Osteoblast (primary cell): Measurements from ENCODE around the gene CCDC8. TPM values are rescaled to one million over a fixed set of nuclear protein-coding genes. Genes with fewer than 3 reads are reported as not detected.
"Not testable (repeated sequence)": the region's sequence is repeated elsewhere in the genome, so short reads cannot be mapped to it uniquely, and the experiment has no call there.

Source experiments
- DNase-seq: peaks from one replicate; pipeline ENCODE4 v3.0.0; 2011; ENCODE audit warnings: low spot score, mixed read lengths; ENCODE audit not compliant: insufficient read length; ENCODE audit errors: missing footprints
- H2AFZ ChIP-seq: 2 replicates; pipeline ENCODE4 v1.6.0; 2011; ENCODE audit warnings: mild to moderate bottlenecking, low read length
- H3K27ac ChIP-seq: 2 replicates; pipeline ENCODE4 v1.5.1; 2011; ENCODE audit warnings: mild to moderate bottlenecking, low read depth, low read length, moderate library complexity
- H3K27me3 ChIP-seq: 2 replicates; pipeline ENCODE4 v1.6.0; 2012; ENCODE audit warnings: mild to moderate bottlenecking, control low read depth, inconsistent platforms, low read length, moderate library complexity; ENCODE audit not compliant: insufficient read depth
- H3K36me3 ChIP-seq: 2 replicates; pipeline ENCODE4 v1.5.1; 2011; ENCODE audit warnings: mild to moderate bottlenecking, low read length, control low read depth, moderate library complexity; ENCODE audit not compliant: insufficient read depth
- H3K4me1 ChIP-seq: 2 replicates; pipeline ENCODE4 v1.5.1; 2011; ENCODE audit warnings: mild to moderate bottlenecking, low read length, control low read depth, moderate library complexity; ENCODE audit not compliant: insufficient read depth
- H3K4me2 ChIP-seq: 2 replicates; pipeline ENCODE4 v1.6.0; 2011; ENCODE audit warnings: mild to moderate bottlenecking, low read length; ENCODE audit not compliant: insufficient read depth
- H3K4me3 ChIP-seq: fragments of 200-600 bp; sonication (generic); 3 replicates; pipeline ENCODE4 v1.5.1; 2012; ENCODE audit warnings: mild to moderate bottlenecking, low read length, inconsistent platforms; ENCODE audit not compliant: insufficient read depth
- H3K79me2 ChIP-seq: 2 replicates; pipeline ENCODE4 v1.6.0; 2012; ENCODE audit warnings: mild to moderate bottlenecking, low read length, control low read depth, inconsistent platforms; ENCODE audit not compliant: insufficient read depth
- H3K9me3 ChIP-seq: 2 replicates; pipeline ENCODE4 v1.5.1; 2011; ENCODE audit warnings: low read depth, low read length, control low read depth
- H4K20me1 ChIP-seq: 2 replicates; pipeline ENCODE4 v1.6.0; 2012; ENCODE audit warnings: mild to moderate bottlenecking, low read length, control low read depth; ENCODE audit not compliant: insufficient read depth
- total RNA-seq: library from RNA; depleted of rRNA; stranded (reverse); fragments of >200 nt; gene quantifications from 2 replicates; pipeline ENCODE4 v1.2.3, GENCODE V29; 2012
- TF ChIP-seq, protein P1 (sequence below): IDR thresholded peaks from 2 replicates; pipeline ENCODE4 v1.5.1; 2011; ENCODE audit warnings: mild to moderate bottlenecking, low read depth, low read length, moderate library complexity; ENCODE audit errors: extremely low read depth

CCDC8 gene
- total RNA-seq, 1 donor = 17.4 TPM

DNA sequence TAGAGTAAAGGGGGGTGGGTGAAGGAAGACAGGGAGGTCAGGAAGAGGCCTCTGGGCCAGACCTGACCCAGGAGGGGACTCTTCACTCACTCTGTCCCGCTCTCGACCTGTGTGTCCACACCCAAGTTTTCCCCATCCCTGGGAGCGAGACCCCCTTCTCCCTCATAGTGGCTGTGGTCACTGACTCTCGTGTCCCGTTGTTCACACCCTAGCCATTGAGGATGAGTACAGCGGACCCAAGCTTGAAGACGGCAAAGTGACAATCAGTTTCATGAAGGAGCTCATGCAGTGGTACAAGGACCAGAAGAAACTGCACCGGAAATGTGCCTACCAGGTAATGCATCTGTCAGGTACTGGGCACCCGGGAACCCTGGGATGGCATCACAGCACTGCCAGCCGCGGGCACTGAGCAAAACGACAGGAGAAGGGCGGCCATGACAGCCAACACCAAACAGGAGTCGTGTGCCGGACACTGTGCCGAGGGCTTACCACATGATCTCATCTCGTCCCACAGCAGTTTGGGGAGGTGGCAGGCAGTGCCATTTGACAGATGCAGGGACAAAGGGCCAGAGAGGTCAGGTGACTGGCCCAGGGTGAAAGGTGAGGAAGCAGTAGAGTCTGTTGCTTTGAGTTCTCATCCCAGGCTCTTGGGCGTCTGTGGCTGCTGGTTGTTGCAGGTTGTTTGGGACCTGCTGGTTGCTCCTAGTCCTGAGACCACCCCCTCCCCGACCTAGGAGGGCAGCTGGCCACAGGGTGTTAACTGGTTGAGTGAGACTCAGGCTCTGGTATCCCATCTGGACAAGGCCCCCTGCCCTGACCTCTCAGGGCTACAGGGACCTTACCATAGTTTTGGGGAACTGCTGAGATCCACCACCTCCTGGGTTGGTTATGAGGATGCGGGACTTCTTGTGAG is 36.9 kb downstream of the CCDC8 start:
- H3K79me2 ChIP-seq = peaks cover 29% of the 10 kb centered on the region
- H3K4me1 ChIP-seq = peaks cover 39% of the 10 kb centered on the region

DNA sequence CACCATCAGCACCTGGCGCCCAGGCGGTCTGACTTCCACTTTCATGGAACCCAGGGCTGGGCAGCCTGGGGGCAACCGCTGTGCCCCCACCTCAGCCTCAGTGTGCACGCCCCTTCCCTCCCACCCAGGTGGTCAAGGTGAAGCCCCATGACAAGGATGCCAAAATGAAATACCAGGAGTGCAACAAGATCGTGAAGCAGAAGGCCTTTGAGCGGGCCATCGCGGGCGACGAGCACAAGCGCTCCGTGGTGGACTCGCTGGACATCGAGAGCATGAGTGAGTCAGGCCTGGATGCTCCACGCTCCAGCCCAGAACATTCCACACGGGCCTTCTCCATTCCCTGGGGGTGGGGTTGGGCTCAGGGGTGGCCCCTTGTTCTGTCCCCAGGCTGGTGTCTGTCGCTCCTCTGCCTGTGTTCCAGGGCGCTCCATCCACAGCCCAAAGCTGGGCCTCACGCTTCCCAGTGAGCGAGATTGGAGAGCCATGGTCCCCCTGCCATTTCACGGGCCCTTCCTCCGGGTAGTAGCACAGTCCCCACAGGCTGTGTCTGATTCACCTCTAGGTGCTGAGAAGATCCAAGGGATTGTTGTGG is 37.8 kb downstream of the CCDC8 start:
- H3K27me3 ChIP-seq, DNase-seq, H2AFZ ChIP-seq, H3K27ac ChIP-seq, H3K9me3 ChIP-seq, H3K4me2 ChIP-seq, H3K4me3 ChIP-seq: not testable (repeated sequence)
- H4K20me1 ChIP-seq = peaks cover 23% of the 10 kb centered on the region
- H3K79me2 ChIP-seq = peaks cover 31% of the 10 kb centered on the region
- peaks cover 40% of the 10 kb centered on the region for H3K4me1 ChIP-seq
- peaks cover 19% of the 10 kb centered on the region for H3K36me3 ChIP-seq

More for the DNA sequence above, 36.9 kb downstream of the CCDC8 start:
- no peak overlapping the region for H3K27ac ChIP-seq
- no peaks in the 10 kb centered on the region for H3K9me3 ChIP-seq
- H3K36me3 ChIP-seq = peaks cover 14% of the 10 kb centered on the region
- no peak overlapping the region for H3K4me2 ChIP-seq
- no peak overlapping the region for H2AFZ ChIP-seq
- peaks cover 19% of the 10 kb centered on the region for H4K20me1 ChIP-seq
- H3K27me3 ChIP-seq = no peaks in the 10 kb centered on the region
- H3K4me3 ChIP-seq = no peak overlapping the region
- DNase-seq = no peak
- TF ChIP-seq, protein P1, sequence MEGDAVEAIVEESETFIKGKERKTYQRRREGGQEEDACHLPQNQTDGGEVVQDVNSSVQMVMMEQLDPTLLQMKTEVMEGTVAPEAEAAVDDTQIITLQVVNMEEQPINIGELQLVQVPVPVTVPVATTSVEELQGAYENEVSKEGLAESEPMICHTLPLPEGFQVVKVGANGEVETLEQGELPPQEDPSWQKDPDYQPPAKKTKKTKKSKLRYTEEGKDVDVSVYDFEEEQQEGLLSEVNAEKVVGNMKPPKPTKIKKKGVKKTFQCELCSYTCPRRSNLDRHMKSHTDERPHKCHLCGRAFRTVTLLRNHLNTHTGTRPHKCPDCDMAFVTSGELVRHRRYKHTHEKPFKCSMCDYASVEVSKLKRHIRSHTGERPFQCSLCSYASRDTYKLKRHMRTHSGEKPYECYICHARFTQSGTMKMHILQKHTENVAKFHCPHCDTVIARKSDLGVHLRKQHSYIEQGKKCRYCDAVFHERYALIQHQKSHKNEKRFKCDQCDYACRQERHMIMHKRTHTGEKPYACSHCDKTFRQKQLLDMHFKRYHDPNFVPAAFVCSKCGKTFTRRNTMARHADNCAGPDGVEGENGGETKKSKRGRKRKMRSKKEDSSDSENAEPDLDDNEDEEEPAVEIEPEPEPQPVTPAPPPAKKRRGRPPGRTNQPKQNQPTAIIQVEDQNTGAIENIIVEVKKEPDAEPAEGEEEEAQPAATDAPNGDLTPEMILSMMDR = no peak

DNA sequence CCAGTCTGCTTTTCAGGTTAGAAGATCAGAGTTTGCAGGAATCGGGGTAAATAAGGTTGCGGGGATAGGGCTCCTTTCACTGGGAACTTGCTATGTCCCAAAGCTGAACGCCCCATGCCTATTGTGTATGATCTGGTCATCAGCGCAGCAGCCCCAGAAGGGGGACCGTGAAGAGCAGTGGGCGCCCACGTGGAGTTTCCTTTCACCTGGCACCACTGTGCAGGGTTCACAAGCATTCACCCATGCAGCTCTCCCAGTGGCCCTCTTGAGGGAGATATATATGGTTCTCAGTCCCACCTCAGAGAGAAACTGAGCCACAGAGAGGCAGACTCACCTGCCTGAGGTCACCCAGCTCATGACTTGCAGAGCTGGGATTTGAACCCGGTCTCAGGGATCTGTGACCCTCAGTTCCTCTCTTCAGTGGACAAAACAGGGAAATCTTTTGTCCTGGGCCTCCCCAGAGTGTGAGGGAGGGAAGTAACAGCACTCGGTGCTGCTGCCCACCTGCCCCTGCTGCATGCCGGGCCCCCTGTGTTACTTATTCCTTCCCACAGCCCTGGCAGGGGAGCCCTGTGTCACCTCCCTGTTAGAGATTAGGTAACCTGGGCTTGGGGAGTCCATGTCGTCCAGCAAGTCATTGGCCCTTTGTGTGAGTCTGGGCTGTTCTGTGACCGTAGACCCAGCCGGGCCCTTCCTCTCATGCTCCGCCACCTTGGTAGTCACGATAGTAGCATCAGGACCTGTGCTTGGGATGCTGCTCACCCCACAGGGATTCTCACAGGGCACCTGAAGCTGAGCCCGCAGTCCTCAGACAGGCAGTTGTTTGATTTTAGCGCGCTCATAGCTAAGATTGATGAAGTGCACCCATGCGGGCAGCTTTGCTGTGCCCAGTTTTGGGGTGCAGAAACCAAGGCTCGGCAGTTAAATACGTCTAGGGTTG is 38.6 kb downstream of the CCDC8 start:
- H3K27ac ChIP-seq = peak overlapping the region; percentile 85
- no peaks in the 10 kb centered on the region for H3K9me3 ChIP-seq
- TF ChIP-seq, protein P1 = no peak
- no peak overlapping the region for H3K4me3 ChIP-seq
- peaks cover 30% of the 10 kb centered on the region for H3K79me2 ChIP-seq
- no peak overlapping the region for H3K4me2 ChIP-seq
- no peaks in the 10 kb centered on the region for H3K27me3 ChIP-seq
- H2AFZ ChIP-seq = no peak overlapping the region
- no peak for DNase-seq
- peaks cover 23% of the 10 kb centered on the region for H4K20me1 ChIP-seq
- peaks cover 22% of the 10 kb centered on the region for H3K36me3 ChIP-seq
- H3K4me1 ChIP-seq = peaks cover 40% of the 10 kb centered on the region

DNA sequence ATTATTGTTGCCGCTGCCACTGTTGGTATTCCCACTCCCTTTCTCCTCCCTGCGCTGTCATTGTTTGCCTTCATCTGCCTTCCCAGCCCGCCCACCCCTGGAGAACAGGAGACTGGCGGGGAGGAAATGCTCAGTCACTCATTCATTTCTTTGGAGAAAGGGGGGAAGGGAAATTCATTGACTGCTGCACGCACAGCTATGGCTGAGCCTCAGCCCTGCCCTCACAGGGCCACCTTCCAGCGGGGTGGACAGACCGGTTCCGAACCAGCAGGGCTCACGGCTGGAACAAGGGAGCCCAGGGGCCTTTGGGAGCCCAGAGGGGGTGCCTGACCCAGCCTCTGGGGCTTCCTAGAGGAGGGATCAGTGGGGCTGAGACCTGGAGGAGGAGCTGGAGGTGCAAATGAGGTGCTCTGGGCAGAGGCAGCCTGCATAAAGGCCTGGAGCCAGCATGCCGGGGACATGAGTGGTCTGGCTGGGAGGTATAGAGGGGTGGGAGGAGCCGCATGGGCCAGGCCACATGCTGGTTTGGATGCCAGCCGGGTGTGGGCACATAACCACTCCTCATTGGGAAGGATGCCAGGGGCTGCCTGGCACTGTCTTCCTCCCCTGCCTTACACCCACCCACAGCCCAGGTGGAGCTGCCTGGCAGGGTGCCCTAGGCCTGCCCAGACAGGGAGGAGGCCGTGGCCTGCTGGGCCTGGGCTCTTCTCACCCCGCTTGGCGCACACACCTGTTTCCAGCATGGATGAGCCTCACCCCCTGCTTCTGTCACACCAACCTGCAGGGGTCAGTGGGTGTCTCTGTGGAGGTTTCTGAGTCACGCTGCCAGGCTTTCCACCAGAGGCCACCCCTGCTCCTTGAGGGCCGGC is 39.6 kb downstream of the CCDC8 start:
- H3K79me2 ChIP-seq = peaks cover 28% of the 10 kb centered on the region
- peak overlapping the region; percentile 85 for H3K27ac ChIP-seq
- peak overlapping the region; percentile 37 for H3K4me3 ChIP-seq
- H3K36me3 ChIP-seq = peaks cover 22% of the 10 kb centered on the region
- DNase-seq = peak; percentile 93
- H3K9me3 ChIP-seq = no peaks in the 10 kb centered on the region
- TF ChIP-seq, protein P1 = no peak
- H3K4me1 ChIP-seq = peaks cover 38% of the 10 kb centered on the region
- peaks cover 23% of the 10 kb centered on the region for H4K20me1 ChIP-seq
- H2AFZ ChIP-seq = peak overlapping the region; percentile 57
- no peaks in the 10 kb centered on the region for H3K27me3 ChIP-seq
- peak overlapping the region; percentile 71 for H3K4me2 ChIP-seq
